Lower leg skin (tissue), 4 donors: ENCODE measurements around the gene SKAP1. TPM values are rescaled to one million over a fixed set of nuclear protein-coding genes. Genes with fewer than 3 reads are reported as not detected.

Experiments used
- DNase-seq, 2 donors: peaks; one replicate each; pipeline ENCODE4 v3.0.0-alpha.2; 2019; ENCODE audit warnings: low spot score in 2 of 2
- H3K4me3 ChIP-seq: fragments of 200-600 bp; sonication (generic); 2 replicates; pipeline ENCODE4 v1.5.1; 2017; ENCODE audit warnings: mild to moderate bottlenecking, low read depth; ENCODE audit not compliant: poor library complexity, severe bottlenecking
- POLR2A ChIP-seq, 2 donors: fragments of 450-650 bp; IDR thresholded peaks; one replicate each; pipeline ENCODE4 v1.6.1; 2016 to 2017; ENCODE audit warnings: antibody characterized with exemption in 2 of 2, mild to moderate bottlenecking in 1 of 2, moderate library complexity in 1 of 2
- WGBS, 2 donors: methylation state at CpG; one replicate each; pipeline ENCODE4 v1.1.5; 2018; 5-methylcytosine and 5-hydroxymethylcytosine counted together
- intact Hi-C: fragments of 100-400 bp; cut with DNase I; formaldehyde crosslinking; loops from one replicate; pipeline ENCODE4 v1.15.0; 2023; ENCODE audit warnings: low total_unique reads
- total RNA-seq, 4 donors: library from RNA; depleted of rRNA; stranded (reverse); fragments of >200 nt; gene quantifications; one replicate each; pipeline ENCODE4 v1.1.0, GENCODE V29; 2016
- TF ChIP-seq, protein P1 (sequence below), 3 donors: fragments of 450-650 bp; IDR thresholded peaks; one replicate each; pipeline ENCODE4 v1.5.1; 2016; ENCODE audit warnings: antibody characterized with exemption in 3 of 3, mild to moderate bottlenecking in 3 of 3, moderate library complexity in 2 of 3

The SKAP1 gene
- total RNA-seq, 4 donors from 2014 or later: 0.99 to 1.2 TPM; not detected in 2

DNA sequence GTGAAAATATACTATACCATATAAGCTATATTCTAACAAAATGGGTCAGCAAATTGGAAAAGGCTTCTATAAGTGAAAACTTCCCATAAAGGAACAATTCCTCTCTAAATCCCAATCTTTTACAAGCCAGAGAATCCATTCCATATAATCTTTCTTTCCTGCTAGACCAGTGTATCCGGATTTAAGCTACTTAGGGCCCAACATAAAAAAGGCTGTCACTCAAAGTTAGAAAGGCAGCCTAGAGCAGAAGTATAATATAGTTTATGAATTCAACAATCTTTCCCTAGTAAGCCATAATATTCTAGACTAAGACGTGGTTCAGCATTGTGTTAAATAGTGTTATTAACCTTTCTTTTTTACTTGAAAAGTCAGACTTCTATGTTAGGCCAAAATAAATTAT lies 93.0 kb downstream of the SKAP1 start:
- WGBS, 2 donors: 81 to 83% methylated on average over 2 of the region's 2 CpGs
- DNase-seq: no peak
- no peak overlapping the region for H3K4me3 ChIP-seq
- no peak for TF ChIP-seq POLR2A (IDR thresholded peaks at IDR 0.05)
- TF ChIP-seq, protein P1, sequence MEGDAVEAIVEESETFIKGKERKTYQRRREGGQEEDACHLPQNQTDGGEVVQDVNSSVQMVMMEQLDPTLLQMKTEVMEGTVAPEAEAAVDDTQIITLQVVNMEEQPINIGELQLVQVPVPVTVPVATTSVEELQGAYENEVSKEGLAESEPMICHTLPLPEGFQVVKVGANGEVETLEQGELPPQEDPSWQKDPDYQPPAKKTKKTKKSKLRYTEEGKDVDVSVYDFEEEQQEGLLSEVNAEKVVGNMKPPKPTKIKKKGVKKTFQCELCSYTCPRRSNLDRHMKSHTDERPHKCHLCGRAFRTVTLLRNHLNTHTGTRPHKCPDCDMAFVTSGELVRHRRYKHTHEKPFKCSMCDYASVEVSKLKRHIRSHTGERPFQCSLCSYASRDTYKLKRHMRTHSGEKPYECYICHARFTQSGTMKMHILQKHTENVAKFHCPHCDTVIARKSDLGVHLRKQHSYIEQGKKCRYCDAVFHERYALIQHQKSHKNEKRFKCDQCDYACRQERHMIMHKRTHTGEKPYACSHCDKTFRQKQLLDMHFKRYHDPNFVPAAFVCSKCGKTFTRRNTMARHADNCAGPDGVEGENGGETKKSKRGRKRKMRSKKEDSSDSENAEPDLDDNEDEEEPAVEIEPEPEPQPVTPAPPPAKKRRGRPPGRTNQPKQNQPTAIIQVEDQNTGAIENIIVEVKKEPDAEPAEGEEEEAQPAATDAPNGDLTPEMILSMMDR (IDR thresholded peaks at IDR 0.05): no peak
- intact Hi-C loops: loop anchor here (5.0 kb wide), 1 partner anchor 255 kb away; the partner anchor contains the start of genes HOXB3 and HOXB5

DNA sequence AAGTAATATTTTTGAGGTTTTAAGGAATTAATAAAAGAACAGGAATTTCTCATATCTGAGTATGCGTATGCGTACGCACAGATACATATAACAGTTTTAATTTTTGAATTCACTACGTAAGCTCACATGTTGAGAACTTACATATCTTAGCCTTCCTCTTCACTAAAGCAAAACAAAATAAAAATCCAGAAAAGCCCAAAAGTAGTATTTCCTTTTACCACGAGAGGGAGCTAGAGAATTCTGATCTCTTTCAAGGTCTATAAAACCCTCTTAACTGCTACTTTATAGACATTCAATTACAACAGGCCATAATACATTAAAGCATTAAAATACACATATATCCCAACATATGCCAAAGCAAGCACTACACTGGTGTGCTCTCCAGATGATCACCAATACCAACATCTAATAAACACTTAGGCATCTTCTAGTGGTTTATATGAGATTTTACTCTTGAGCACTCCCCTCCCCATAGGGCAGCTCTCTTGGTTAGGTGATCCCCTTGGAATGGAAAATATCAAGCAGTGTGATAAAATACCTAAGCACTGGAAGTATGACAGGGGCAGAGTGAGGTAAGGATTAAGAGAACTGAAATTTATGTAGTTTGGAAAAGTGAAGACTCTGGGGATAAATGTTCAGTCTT lies 94.0 kb downstream of the SKAP1 start:
- intact Hi-C loops: loop anchor here (5.0 kb wide), 1 partner anchor 256 kb away; the partner anchor contains the start of genes HOXB3 and HOXB5
- TF ChIP-seq, protein P1 (IDR thresholded peaks at IDR 0.05): no peak
- no peak for TF ChIP-seq POLR2A (IDR thresholded peaks at IDR 0.05)
- 8 to 9% methylated on average over 5 of the region's 5 CpGs for WGBS, 2 donors

DNA sequence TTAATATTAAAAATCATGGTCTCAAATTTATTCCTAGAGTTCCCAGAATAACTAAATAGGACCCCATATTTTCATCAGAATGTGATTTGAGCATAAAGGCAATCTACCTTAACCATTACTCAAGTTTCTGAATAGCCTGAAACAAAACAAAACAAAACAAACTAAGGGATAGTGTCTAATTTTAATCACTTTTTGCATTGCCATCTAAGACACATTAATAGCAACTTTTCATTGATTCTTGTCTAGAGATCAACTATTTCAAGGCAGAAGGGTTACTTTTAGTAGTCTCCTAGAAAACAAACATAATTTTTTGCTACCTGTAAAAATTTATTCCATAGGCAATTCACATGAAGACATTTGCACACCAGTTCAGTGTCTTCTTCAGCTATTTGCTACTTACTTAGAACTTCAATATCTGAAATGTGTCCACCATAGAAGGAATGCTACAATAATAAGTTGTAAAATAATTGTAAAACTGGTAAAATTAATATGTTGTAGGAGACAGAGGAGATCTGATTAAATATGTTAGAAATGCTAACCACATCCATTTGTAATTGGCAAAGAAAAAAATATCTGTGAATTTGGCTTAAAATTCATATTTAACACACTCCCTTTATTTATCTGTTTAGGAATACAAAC lies 94.7 kb downstream of the SKAP1 start:
- intact Hi-C loops: loop anchor here (5.0 kb wide), 1 partner anchor 257 kb away; the partner anchor contains the start of genes HOXB3 and HOXB5
- DNase-seq: no peak
- TF ChIP-seq, protein P1 (IDR thresholded peaks at IDR 0.05): no peak
- TF ChIP-seq POLR2A (IDR thresholded peaks at IDR 0.05): no peak
- H3K4me3 ChIP-seq: no peak overlapping the region

More for the DNA sequence above, 94.0 kb downstream of the SKAP1 start:
- H3K4me3 ChIP-seq: no peak overlapping the region
- no peak for DNase-seq

DNA sequence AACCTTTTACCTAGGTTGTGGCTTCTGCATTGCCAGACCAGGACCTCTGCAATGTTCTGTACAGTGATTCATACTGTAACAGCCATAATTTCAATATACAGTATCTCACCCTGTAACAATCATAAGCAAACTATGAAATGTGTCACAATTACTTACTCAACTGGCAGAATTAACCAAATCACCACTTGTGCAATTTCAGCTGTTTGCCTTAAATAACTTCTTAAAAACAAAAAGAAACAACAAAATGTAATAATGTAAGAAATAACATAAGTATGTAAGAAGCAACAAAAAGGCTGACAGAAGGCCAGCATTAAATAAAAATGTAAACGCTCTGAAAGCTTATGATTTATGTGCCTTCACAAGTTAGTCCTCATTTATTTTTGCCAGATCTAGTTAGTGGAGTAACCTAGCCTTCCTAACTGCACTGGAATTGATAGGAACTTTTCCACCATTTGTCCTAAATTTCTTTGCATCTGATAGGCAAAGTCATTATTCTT lies 96.9 kb downstream of the SKAP1 start:
- H3K4me3 ChIP-seq: no peak overlapping the region
- DNase-seq: no peak
- intact Hi-C loops: no loop called here
- TF ChIP-seq POLR2A (IDR thresholded peaks at IDR 0.05): no peak
- TF ChIP-seq, protein P1 (IDR thresholded peaks at IDR 0.05): no peak
- WGBS, 2 donors: 58 to 69% methylated on average over 1 of the region's 1 CpG

DNA sequence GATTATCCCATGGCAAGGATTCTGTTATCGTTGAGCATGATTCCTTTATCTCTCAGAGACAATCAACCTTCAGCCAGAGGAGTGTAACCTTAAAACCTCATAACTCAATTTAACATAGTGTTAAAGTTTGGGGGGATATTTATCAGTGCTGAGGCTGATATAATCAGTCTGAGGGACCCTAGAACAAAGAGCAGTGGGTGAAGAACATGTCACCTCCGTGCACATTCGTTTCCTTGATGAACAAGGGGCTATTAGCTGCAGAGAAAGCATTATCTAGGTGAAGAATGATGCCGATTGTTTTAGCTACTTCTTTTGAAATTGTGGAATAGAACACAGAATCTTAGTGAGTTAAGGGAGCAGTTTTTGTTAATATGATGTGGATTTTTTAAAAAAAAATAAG lies 99.1 kb downstream of the SKAP1 start:
- TF ChIP-seq, protein P1 (IDR thresholded peaks at IDR 0.05): no peak
- TF ChIP-seq POLR2A (IDR thresholded peaks at IDR 0.05): no peak
- 68 to 77% methylated on average over 4 of the region's 4 CpGs for WGBS, 2 donors
- intact Hi-C loops: no loop called here
- no peak overlapping the region for H3K4me3 ChIP-seq
- no peak for DNase-seq
